H4 (cell line): ENCODE measurements around the gene IFT27. TPM values are rescaled to one million over a fixed set of nuclear protein-coding genes. Genes with fewer than 3 reads are reported as not detected.

Experiments used
- DNase-seq: peaks from one replicate; pipeline ENCODE4 v3.0.0-alpha.2; 2015; ENCODE audit warnings: low spot score
- total RNA-seq: library from RNA; depleted of rRNA; stranded (reverse); fragments of >200 nt; shearing (Covaris generic); gene quantifications from 2 replicates; pipeline ENCODE4 v1.2.3, GENCODE V29; 2014; rRNA removed

IFT27 gene
- total RNA-seq, 1 experiment from 2014 or later, result 17.7 TPM

DNA sequence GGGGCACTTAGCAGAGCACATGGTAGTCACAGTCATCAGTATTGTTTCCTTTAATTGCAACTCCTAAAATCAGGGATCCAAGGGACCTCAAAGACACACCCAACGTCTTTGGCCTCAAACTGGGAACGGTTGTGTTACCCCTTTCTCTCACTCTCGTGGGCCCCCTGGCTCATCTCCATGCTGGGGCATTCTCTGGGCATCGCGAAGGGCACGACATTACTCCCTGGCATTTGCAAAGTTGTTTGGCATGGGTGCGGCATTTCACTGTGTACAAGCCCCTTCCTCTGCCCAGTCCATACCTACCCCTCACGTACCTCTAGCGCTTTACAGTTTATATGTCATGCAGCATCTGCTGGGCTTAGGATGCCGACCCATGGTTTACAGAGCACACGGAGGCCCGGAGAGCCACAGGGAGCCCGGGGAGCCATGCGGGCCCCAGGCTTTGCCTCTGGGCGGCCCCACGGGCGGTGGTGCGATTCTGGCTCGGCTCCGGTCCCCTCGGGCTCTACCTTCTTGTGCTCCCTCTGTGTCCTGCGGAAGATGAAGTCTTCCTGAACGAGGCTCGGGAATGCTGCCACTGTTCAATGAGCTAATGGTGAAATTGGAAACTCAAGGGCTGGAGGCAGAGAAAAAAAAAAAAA lies 50.4 kb downstream of the IFT27 start:
- DNase-seq, result no peak

DNA sequence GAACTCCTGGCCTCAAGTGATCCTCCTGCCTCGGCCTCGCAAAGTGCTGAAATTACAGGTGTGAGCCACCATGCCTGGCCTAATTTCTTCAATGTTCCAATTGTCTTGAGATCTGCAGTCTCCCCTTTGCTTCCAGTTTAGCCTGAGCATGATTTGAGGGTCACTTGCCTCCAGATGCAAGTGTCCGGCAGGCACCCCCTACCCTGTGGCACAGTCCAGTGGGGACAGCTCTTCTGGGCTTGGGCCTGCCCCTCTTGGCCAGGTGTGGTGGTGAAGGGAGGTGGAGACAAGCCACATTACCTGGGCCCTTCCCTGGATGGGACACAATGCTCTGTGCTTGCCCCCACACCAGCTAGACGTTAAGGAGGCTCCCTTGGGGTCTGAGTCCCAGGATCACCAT lies 51.1 kb downstream of the IFT27 start:
- DNase-seq, result no peak

DNA sequence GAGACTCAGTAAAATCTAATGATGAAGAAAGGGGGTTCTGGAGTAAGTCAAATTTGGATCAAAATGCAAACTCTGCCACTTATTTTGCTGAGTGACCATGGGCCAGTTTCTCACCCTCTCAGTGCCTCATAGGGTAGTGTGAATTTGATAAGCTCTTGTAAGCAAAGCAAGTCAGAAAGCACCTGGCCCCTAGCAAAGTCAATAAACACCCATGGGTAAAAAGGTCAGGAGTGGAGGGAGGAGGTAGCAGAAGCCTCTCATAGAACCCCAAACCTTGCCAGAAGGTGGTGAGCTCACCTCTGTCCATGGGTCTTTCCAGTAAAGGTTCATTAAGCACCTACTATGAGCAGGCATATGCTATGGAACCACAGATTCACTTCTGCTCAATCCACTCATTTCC lies 53.9 kb downstream of the IFT27 start:
- DNase-seq, result no peak

DNA sequence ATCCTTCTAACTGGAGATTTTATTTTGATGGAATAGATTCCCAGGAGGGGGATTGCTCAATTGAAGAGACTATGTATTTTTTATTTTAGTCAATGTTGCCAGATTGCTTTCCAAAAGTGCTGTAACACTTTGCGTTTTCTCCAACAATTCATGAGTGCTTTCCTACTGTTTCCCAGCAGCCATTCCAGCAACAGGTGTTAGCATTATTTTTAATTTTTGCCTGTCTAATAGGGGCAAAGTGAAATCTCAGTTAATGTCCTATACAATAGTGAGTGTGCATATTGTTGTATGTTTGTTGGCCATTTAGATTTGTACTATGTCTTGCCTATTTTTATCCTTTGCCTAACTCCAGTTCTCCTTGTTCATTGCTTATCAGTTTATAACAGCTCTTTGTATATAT lies 60.3 kb downstream of the IFT27 start:
- DNase-seq, result no peak

DNA sequence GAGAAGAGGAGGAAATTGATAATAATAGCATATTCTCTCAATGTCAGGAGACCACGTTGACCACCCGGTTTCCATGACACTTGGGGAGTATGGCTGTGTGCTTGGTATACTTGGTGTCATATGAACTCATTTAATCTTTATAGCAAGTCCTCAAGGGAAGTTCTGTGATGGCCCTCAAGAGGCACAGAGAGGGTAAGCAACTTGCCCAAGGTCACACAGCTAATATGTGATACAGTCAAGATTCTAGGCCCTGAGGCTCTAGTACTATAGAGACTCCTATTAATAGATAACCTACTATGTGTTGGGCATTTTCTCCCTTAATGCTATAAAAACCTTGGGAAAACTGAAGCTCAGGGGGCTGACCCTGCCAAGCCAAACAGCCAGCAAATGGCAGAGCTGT lies 61.8 kb downstream of the IFT27 start:
- no peak for DNase-seq

DNA sequence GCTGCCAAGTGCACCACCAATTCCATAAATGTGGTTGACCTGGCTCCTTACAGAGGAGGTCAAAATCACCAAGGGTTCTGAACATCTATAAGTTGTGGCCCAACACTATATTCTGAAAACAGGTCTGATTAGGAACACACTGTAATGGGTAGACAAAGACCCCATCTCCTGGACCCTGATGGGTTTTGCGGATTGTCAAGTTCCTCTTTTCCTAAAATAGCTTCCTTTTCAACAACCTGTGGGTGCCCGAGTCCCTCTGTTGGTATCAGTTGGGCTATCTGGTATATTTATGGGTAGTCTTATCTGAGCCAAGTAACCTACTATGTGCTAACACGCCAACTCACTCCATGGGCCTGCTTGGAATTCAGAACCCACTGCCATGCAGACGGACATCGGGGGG lies 62.5 kb downstream of the IFT27 start:
- no peak for DNase-seq

Other genes with a start within 250 kb of the IFT27 start
- 320 and 353 TPM in 2 replicates for gene EIF3D, start 247.0 kb downstream of the IFT27 start, total RNA-seq
- gene CACNG2, start 72.4 kb downstream of the IFT27 start, total RNA-seq, result not detected in 2 replicates
- not detected in 2 replicates for gene PVALB, start 40.9 kb upstream of the IFT27 start, total RNA-seq
- not detected in 2 replicates for gene NCF4, start 84.9 kb upstream of the IFT27 start, total RNA-seq
- gene CSF2RB, start 137.5 kb upstream of the IFT27 start, total RNA-seq, result not detected in 2 replicates
- gene TST, start 243.3 kb upstream of the IFT27 start, total RNA-seq, result 31.7 and 38.2 TPM in 2 replicates
- 39.6 and 50.0 TPM in 2 replicates for gene MPST, start 243.6 kb upstream of the IFT27 start, total RNA-seq